Measurements from ENCODE around the gene DLG5. TPM values are rescaled to one million over a fixed set of nuclear protein-coding genes. Genes with fewer than 3 reads are reported as not detected.

Gene DLG5
- total and polyA plus RNA-seq, 2 experiments from 2014 or later, result 4.4 to 27.9 TPM

DNA sequence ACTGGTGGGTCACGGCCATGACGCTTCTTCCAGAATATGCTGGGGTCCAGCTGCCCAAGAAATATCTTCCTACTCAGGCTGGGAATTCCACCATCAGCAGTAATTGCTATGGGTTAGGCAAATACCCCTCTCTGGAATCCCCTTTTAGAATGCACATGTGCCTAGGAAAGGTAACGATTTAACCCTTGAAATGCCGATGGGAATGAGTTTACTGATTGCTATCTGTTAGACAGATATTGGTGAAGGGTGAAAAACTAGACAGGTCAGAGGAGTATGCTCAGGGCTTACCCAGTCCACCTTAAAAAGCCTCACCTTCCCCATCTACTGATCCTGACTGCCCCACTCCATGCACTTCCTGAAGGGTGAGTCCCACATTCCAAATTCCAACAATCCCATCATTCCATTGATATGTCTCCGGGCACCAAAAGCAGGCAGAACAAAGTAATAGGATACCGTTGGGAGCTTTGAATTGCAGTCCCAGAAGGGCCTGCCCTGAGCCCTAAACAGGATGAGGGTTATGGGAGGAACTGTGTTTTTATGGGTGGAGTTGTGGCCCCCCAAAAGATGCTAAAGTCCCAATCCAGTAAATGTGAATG lies 59.3 kb downstream of the DLG5 start:
- Histone ChIP-seq H3F3A (ENCODE audit: insufficient read depth) (no peaks in the 10 kb centered on the region; the same call in none of the 2 replicates), H3K36me3 (ENCODE audit: low read depth) (no peaks in the 10 kb centered on the region), H2AFZ (no peak overlapping the region), H3K79me2 (ENCODE audit: insufficient read depth) (no peaks in the 10 kb centered on the region), H3K9me2 (ENCODE audit: insufficient read depth) (no peaks in the 10 kb centered on the region), H3K27ac (no peak overlapping the region), H3K4me3 (no peak overlapping the region), H3K27me3 (replicated peaks; ENCODE audit: insufficient read depth) (no peaks in the 10 kb centered on the region), H3K4me1 (ENCODE audit: insufficient read depth) (peaks cover 17% of the 10 kb centered on the region), H4K20me1 (ENCODE audit: insufficient read depth) (peaks cover 6% of the 10 kb centered on the region; the same call in 1 of the 2 replicates), H3K9me3 (ENCODE audit: low read depth) (no peaks in the 10 kb centered on the region), H3K9ac (no peak overlapping the region), H3K4me2 (ENCODE audit: unreplicated experiment) (no peak overlapping the region)
- WGBS, 2 experiments (ENCODE audit: low coverage in 1 of 2, low lambda C conversion rate in 2 of 2, missing lambda C conversion rate in 2 of 2), result 85 to 92% methylated on average over 6 of the region's 6 CpGs
- in situ Hi-C loops (cut with MboI), result no loop called here
- no peak for TF ChIP-seq EZH2phosphoT487 (IDR thresholded peaks at IDR 0.05; ENCODE audit: insufficient read depth, low read depth)
- no peak for TF ChIP-seq EZH2 (IDR thresholded peaks at IDR 0.05; ENCODE audit: insufficient read depth, poor library complexity, severe bottlenecking)
- DNase-seq, result no peak

DNA sequence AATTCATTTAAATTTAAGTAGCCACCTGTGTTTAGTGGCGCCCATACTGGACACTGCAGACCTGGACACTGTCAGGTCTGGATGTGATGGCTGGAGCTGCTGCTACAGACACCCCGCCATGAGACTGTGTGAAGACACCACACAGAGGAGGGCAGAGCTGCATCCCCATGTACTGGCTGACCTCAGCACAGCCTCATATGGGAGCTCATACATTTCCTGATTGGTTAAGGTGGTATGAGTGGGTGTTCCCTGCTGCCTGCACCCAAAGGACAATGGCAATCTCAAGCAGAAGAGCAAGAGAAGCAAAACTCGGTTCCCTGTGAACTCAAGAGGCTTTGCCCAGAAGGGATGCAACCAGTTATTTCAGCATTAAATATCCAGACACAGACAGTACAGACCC lies 60.0 kb downstream of the DLG5 start:
- H3K4me3 ChIP-seq, result no peak overlapping the region
- no peak overlapping the region for H2AFZ ChIP-seq
- no peaks in the 10 kb centered on the region for H3K9me2 ChIP-seq (ENCODE audit: insufficient read depth)
- peaks cover 3% of the 10 kb centered on the region; the same call in 1 of the 2 replicates for H4K20me1 ChIP-seq (ENCODE audit: insufficient read depth)
- 96 to 97% methylated on average over 3 of the region's 3 CpGs for WGBS, 2 experiments (ENCODE audit: low coverage in 1 of 2, low lambda C conversion rate in 2 of 2, missing lambda C conversion rate in 2 of 2)
- TF ChIP-seq EZH2 (IDR thresholded peaks at IDR 0.05; ENCODE audit: insufficient read depth, poor library complexity, severe bottlenecking), result no peak
- TF ChIP-seq EZH2phosphoT487 (IDR thresholded peaks at IDR 0.05; ENCODE audit: insufficient read depth, low read depth), result no peak
- in situ Hi-C loops (cut with MboI), result no loop called here
- no peaks in the 10 kb centered on the region for H3K27me3 ChIP-seq (replicated peaks; ENCODE audit: insufficient read depth)
- no peaks in the 10 kb centered on the region for H3K79me2 ChIP-seq (ENCODE audit: insufficient read depth)
- H3K4me2 ChIP-seq (ENCODE audit: unreplicated experiment), result no peak overlapping the region
- no peak overlapping the region for H3K27ac ChIP-seq
- H3K9me3 ChIP-seq (ENCODE audit: low read depth), result no peaks in the 10 kb centered on the region
- DNase-seq, result no peak
- no peaks in the 10 kb centered on the region for H3K36me3 ChIP-seq (ENCODE audit: low read depth)
- H3K4me1 ChIP-seq (ENCODE audit: insufficient read depth), result peaks cover 17% of the 10 kb centered on the region
- H3F3A ChIP-seq (ENCODE audit: insufficient read depth), result no peaks in the 10 kb centered on the region; the same call in none of the 2 replicates
- no peak overlapping the region for H3K9ac ChIP-seq

DNA sequence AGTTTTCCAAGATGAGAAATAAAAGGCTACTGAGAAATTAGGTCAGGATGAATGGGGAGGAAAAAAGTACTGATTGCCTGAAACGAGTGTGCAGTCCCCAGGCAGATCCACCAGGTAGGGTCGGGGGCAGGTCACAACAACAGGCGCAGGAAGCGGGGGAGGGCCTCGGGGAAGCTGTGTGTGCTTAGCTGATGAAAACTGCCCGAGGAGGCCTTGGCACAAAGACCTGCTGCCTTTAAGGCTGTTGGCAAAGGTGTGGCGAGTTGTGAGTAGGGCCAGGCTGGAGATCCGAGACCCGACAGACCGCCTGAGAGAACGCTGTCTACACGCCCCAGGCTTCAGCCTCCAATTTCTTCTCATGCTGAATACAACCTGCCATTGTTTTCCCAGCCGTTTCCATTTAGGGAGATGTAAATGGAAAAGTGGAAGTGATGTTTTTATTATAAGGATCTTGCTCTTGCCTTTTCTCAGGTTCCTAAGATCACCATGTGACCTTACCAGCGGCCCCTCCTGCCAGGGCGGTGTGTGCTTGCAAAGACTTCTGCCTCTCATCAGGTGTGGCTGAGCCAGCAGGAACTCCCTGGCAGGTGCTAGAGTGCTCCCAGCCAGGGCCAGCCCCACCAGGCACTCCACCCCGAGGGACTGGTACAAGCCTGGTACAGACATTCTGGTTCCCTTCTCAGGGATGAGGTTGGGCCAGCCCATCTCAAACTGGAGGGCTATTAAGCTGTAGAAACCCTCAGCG lies 60.8 kb downstream of the DLG5 start:
- in situ Hi-C loops (cut with MboI), result no loop called here
- no peak for DNase-seq
- H3K4me2 ChIP-seq (ENCODE audit: unreplicated experiment), result no peak overlapping the region

DNA sequence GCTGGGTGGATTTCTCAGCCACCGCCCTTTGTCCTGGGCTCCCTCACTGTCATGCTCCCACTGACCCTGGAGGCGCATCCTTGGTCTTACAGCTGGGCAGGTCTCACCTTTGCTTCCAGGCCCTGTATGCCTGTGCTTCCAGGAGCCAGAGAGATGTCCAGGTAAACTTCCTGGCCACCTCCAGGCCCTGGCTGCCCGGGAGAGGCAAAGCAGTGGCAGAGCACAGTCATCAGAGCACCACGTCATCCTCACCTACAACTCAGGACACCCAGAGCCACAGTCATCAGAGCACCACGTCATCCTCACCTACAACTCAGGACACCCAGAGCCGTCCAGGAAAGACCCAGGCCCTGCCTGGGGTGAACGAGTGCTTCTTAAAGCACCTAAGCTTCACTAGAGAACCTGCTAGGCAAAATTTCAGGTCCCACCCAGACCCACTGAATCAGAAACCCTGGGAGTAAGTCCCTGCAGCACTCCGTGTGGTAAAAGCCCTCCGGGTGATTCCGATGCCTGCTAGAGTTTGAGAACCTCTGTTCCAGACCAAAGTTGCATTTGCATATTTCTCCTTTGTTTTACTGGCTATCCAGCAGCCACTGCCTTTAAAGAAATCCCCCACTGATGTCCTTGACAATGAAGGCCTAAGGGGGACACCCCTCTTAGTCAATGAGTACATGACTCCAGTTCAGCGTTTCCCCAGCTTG lies 62.3 kb downstream of the DLG5 start:
- TF ChIP-seq EZH2phosphoT487 (IDR thresholded peaks at IDR 0.05; ENCODE audit: insufficient read depth, low read depth), result no peak
- TF ChIP-seq EZH2 (IDR thresholded peaks at IDR 0.05; ENCODE audit: insufficient read depth, poor library complexity, severe bottlenecking), result no peak
- H3K4me3 ChIP-seq, result no peak overlapping the region
- in situ Hi-C loops (cut with MboI), result no loop called here
- no peaks in the 10 kb centered on the region; the same call in none of the 2 replicates for H3F3A ChIP-seq (ENCODE audit: insufficient read depth)
- no peaks in the 10 kb centered on the region for H3K9me3 ChIP-seq (ENCODE audit: low read depth)
- H3K36me3 ChIP-seq (ENCODE audit: low read depth), result no peaks in the 10 kb centered on the region
- H3K4me2 ChIP-seq (ENCODE audit: unreplicated experiment), result no peak overlapping the region
- H3K4me1 ChIP-seq (ENCODE audit: insufficient read depth), result peaks cover 1% of the 10 kb centered on the region; the same call in 1 of the 2 replicates
- H3K27ac ChIP-seq, result no peak overlapping the region
- H4K20me1 ChIP-seq (ENCODE audit: insufficient read depth), result no peaks in the 10 kb centered on the region
- H3K9me2 ChIP-seq (ENCODE audit: insufficient read depth), result no peaks in the 10 kb centered on the region
- 93 to 95% methylated on average over 9 to 11 of the region's 11 CpGs for WGBS, 2 experiments (ENCODE audit: low coverage in 1 of 2, low lambda C conversion rate in 2 of 2, missing lambda C conversion rate in 2 of 2)
- H3K27me3 ChIP-seq (replicated peaks; ENCODE audit: insufficient read depth), result no peaks in the 10 kb centered on the region
- no peak overlapping the region for H2AFZ ChIP-seq
- peaks cover 18% of the 10 kb centered on the region for H3K79me2 ChIP-seq (ENCODE audit: insufficient read depth)
- DNase-seq, result no peak
- H3K9ac ChIP-seq, result no peak overlapping the region

More for the DNA sequence above, 60.8 kb downstream of the DLG5 start:
- Histone ChIP-seq H3K9ac (no peak overlapping the region), H4K20me1 (ENCODE audit: insufficient read depth) (peaks cover 3% of the 10 kb centered on the region; the same call in 1 of the 2 replicates), H3K27me3 (replicated peaks; ENCODE audit: insufficient read depth) (no peaks in the 10 kb centered on the region), H3K9me2 (ENCODE audit: insufficient read depth) (no peaks in the 10 kb centered on the region), H3K27ac (no peak overlapping the region), H2AFZ (no peak overlapping the region), H3K9me3 (ENCODE audit: low read depth) (no peaks in the 10 kb centered on the region), H3K79me2 (ENCODE audit: insufficient read depth) (peaks cover 6% of the 10 kb centered on the region), H3K4me1 (ENCODE audit: insufficient read depth) (peaks cover 16% of the 10 kb centered on the region), H3K36me3 (ENCODE audit: low read depth) (no peaks in the 10 kb centered on the region), H3K4me3 (no peak overlapping the region), H3F3A (ENCODE audit: insufficient read depth) (no peaks in the 10 kb centered on the region; the same call in none of the 2 replicates)
- TF ChIP-seq EZH2phosphoT487 (IDR thresholded peaks at IDR 0.05; ENCODE audit: insufficient read depth, low read depth), result no peak
- no peak for TF ChIP-seq EZH2 (IDR thresholded peaks at IDR 0.05; ENCODE audit: insufficient read depth, poor library complexity, severe bottlenecking)
- WGBS, 2 experiments (ENCODE audit: low coverage in 1 of 2, low lambda C conversion rate in 2 of 2, missing lambda C conversion rate in 2 of 2), result 72 to 74% methylated on average over 16 to 17 of the region's 17 CpGs
